Measurements from ENCODE around the gene SEPTIN8.

DNA sequence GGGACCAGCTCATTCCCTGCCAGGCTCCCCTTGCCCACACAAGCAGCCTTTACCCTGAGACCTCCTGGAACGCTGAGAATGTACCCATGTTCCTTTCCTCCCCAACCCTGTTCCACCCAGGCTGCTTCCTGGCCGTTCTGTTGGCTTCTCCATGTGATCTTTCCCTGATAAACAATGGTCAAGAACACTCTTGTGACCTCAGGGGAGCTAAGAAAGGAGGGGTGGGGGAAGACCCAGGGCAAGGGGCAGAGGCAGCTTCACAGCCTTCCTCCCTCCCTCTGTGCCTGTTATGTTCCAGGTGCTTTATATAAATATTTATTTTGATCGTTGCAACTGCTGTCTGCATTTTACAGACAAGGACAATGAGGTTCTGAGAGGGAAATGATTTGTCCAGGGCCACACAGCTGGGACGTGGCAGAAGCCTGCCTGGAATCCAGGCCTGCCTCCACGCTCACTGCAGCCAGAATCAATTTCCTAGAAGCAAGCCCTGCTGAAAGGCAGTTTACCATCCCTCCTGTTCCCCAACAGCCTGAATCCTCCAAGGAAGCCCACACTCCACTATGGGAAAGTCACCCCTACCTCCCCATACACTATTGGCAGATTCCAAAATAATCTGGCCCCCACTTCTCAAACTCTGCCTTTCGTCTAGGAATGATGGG, 49.5 kb upstream of the SEPTIN8 start:
- TF ChIP-seq EZH2phosphoT487 (IDR thresholded peaks at IDR 0.05; ENCODE audit: insufficient read depth, low read depth): no peak
- TF ChIP-seq EZH2 (IDR thresholded peaks at IDR 0.05; ENCODE audit: insufficient read depth, poor library complexity, severe bottlenecking): no peak

All from GM23248 (cell line).